ENCODE measurements around the gene DUSP16.

GRCh38 chr12:12586879-12587675 is 24.4 kb upstream of the DUSP16 start:
- TF ChIP-seq POLR2A (IDR thresholded peaks at IDR 0.05), result no peak
- TF ChIP-seq, protein P1, sequence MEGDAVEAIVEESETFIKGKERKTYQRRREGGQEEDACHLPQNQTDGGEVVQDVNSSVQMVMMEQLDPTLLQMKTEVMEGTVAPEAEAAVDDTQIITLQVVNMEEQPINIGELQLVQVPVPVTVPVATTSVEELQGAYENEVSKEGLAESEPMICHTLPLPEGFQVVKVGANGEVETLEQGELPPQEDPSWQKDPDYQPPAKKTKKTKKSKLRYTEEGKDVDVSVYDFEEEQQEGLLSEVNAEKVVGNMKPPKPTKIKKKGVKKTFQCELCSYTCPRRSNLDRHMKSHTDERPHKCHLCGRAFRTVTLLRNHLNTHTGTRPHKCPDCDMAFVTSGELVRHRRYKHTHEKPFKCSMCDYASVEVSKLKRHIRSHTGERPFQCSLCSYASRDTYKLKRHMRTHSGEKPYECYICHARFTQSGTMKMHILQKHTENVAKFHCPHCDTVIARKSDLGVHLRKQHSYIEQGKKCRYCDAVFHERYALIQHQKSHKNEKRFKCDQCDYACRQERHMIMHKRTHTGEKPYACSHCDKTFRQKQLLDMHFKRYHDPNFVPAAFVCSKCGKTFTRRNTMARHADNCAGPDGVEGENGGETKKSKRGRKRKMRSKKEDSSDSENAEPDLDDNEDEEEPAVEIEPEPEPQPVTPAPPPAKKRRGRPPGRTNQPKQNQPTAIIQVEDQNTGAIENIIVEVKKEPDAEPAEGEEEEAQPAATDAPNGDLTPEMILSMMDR (IDR thresholded peaks at IDR 0.05), result no peak
